Measurements from ENCODE around the gene GCH1.
"Not testable (repeated sequence)": the region's sequence is repeated elsewhere in the genome, so short reads cannot be mapped to it uniquely, and the experiment has no call there.

The GCH1 gene

GRCh38 chr14:54909817-54910558 is 7.4 kb upstream of the GCH1 start:
- H3K4me3 ChIP-seq (replicated peaks; ENCODE audit: low read depth, low read length) = no peak overlapping the region
- no peak for DNase-seq (ENCODE audit: low read depth)
- TF ChIP-seq, protein P1, sequence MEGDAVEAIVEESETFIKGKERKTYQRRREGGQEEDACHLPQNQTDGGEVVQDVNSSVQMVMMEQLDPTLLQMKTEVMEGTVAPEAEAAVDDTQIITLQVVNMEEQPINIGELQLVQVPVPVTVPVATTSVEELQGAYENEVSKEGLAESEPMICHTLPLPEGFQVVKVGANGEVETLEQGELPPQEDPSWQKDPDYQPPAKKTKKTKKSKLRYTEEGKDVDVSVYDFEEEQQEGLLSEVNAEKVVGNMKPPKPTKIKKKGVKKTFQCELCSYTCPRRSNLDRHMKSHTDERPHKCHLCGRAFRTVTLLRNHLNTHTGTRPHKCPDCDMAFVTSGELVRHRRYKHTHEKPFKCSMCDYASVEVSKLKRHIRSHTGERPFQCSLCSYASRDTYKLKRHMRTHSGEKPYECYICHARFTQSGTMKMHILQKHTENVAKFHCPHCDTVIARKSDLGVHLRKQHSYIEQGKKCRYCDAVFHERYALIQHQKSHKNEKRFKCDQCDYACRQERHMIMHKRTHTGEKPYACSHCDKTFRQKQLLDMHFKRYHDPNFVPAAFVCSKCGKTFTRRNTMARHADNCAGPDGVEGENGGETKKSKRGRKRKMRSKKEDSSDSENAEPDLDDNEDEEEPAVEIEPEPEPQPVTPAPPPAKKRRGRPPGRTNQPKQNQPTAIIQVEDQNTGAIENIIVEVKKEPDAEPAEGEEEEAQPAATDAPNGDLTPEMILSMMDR (IDR thresholded peaks at IDR 0.05; ENCODE audit: low read length, missing control alignments) = no peak

DNA sequence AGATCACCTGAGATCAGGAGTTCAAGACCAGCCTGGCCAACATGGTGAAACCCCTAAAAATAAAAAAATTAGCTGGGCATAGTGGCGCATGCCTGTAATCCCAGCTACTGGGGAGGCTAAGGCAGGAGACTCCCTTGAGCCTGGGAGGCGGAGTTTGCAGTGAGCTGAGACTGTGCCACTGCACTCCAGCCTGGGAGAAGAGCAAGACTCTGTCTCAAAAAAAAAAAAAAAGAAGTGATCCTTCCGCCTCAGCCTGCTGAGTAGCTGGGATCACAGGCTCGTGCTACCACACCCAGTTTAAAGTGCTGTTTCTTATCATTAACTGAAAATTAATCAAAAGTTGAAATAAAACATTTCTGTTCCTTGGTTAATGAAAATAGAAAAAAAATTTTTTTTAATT is 6.3 kb upstream of the GCH1 start:
- H3K4me3 ChIP-seq (replicated peaks; ENCODE audit: low read depth, low read length); DNase-seq (ENCODE audit: low read depth): not testable (repeated sequence)

DNA sequence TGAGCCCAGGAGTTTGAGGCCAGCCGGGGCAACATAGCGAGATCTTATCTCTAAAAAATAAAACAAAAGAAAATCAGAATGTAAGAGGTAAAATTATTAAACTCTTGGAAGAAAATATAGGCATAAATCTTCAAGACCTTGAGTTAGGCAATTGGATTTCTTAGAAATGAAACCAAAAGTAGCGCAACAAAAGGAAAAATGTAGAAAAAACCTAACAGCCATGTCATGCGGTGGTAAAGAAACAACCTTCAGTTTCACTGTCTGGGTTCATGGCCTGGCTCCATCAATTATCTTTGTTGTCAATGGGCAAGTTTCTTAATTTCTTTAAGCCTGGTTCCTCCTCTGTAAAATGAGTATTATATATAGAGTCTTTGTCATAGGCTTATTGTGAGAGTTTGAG is 5.6 kb upstream of the GCH1 start:
- TF ChIP-seq, protein P1 (IDR thresholded peaks at IDR 0.05; ENCODE audit: low read length, missing control alignments) = no peak
- DNase-seq (ENCODE audit: low read depth) = no peak
- H3K4me3 ChIP-seq (replicated peaks; ENCODE audit: low read depth, low read length) = no peak overlapping the region

- no peak for DNase-seq (ENCODE audit: low read depth)
- no peak overlapping the region for H3K4me3 ChIP-seq (replicated peaks; ENCODE audit: low read depth, low read length)
- TF ChIP-seq, protein P1 (IDR thresholded peaks at IDR 0.05; ENCODE audit: low read length, missing control alignments) = no peak
Measured at GRCh38 chr14:54906075-54906474, 3.4 kb upstream of the GCH1 start.

- TF ChIP-seq, protein P1 (IDR thresholded peaks at IDR 0.05; ENCODE audit: low read length, missing control alignments) = no peak
- peak overlapping the region; percentile 83 for H3K4me3 ChIP-seq (replicated peaks; ENCODE audit: low read depth, low read length)
- DNase-seq (ENCODE audit: low read depth) = peak; percentile 67
Measured at GRCh38 chr14:54902143-54902520, 494 bp downstream of the GCH1 start.

GRCh38 chr14:54901380-54902142 is 1.1 kb downstream of the GCH1 start:
- H3K4me3 ChIP-seq (replicated peaks; ENCODE audit: low read depth, low read length) = peak overlapping the region; percentile 83
- TF ChIP-seq, protein P1 (IDR thresholded peaks at IDR 0.05; ENCODE audit: low read length, missing control alignments) = no peak
- no peak for DNase-seq (ENCODE audit: low read depth)

DNA sequence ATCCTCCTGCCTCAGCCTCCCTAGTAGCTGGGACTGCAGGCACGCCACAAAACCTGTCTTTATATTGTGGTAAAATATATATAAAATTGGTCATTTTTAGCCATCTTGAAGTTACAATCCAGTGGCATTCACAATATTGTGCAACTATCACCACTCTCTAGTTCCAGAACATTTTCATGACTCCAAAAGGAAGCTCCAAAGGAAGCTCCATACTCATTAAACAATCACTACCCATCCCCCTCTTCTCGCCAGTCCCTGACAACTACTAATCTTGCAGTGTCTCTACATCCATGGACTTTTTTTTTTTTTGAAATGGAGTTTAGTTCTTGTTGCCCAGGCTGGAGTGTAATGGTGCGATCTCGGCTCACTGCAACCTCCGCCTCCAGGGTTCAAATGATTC is 3.1 kb downstream of the GCH1 start:
- TF ChIP-seq, protein P1 (IDR thresholded peaks at IDR 0.05; ENCODE audit: low read length, missing control alignments) = no peak
- no peak for DNase-seq (ENCODE audit: low read depth)
- no peak overlapping the region for H3K4me3 ChIP-seq (replicated peaks; ENCODE audit: low read depth, low read length)

GRCh38 chr14:54897809-54898555 is 4.6 kb downstream of the GCH1 start:
- DNase-seq (ENCODE audit: low read depth); H3K4me3 ChIP-seq (replicated peaks; ENCODE audit: low read depth, low read length): not testable (repeated sequence)
